GM23338 (cell line): Measurements from ENCODE around the gene RPL26. TPM values are rescaled to one million over a fixed set of nuclear protein-coding genes. Genes with fewer than 3 reads are reported as not detected.

Source experiments
- ATAC-seq: fragments of 200-7000 bp; cut with Tn5 transposase; 3 replicates; pipeline ENCODE4 v1.9.1; 2020
- DNase-seq: peaks from one replicate; pipeline ENCODE4 v3.0.0-alpha.2; 2015; ENCODE audit warnings: low spot score
- H2AFZ ChIP-seq: fragments of 200-600 bp; sonication (generic); 2 replicates; pipeline ENCODE4 v1.8.0; 2016; ENCODE audit warnings: antibody characterized with exemption, mild to moderate bottlenecking, moderate library complexity
- H3F3A ChIP-seq: fragments of 200-600 bp; sonication (generic); replicated peaks from 2 replicates; pipeline ENCODE4 v1.8.0; 2017; ENCODE audit warnings: antibody characterized with exemption, mixed run types, low read depth
- H3K27ac ChIP-seq: fragments of 200-600 bp; sonication (generic); 2 replicates; pipeline ENCODE4 v1.6.1; 2016; ENCODE audit warnings: low read depth
- H3K27me3 ChIP-seq: fragments of 200-600 bp; sonication (generic); 2 replicates; pipeline ENCODE4 v1.8.0; 2016; ENCODE audit warnings: mild to moderate bottlenecking, mixed run types, moderate library complexity; ENCODE audit not compliant: insufficient read depth
- H3K36me3 ChIP-seq: fragments of 200-600 bp; sonication (generic); 2 replicates; pipeline ENCODE4 v1.8.0; 2016; ENCODE audit warnings: mild to moderate bottlenecking; ENCODE audit not compliant: insufficient read depth
- H3K4me1 ChIP-seq: fragments of 200-600 bp; sonication (generic); 2 replicates; pipeline ENCODE4 v1.8.0; 2016; ENCODE audit warnings: mild to moderate bottlenecking, moderate library complexity; ENCODE audit not compliant: insufficient read depth
- H3K4me2 ChIP-seq: fragments of 200-600 bp; sonication (generic); 2 replicates; pipeline ENCODE4 v1.7.1; 2017; ENCODE audit warnings: mixed run types
- H3K4me3 ChIP-seq: fragments of 200-600 bp; sonication (generic); 2 replicates; pipeline ENCODE4 v1.6.1; 2016; ENCODE audit warnings: mixed run types
- H3K79me2 ChIP-seq: fragments of 200-600 bp; sonication (generic); replicated peaks from 2 replicates; pipeline ENCODE4 v1.8.0; 2017; ENCODE audit warnings: mild to moderate bottlenecking; ENCODE audit not compliant: insufficient read depth
- H3K9me2 ChIP-seq: fragments of 200-600 bp; sonication (generic); 2 replicates; pipeline ENCODE4 v1.8.0; 2017; ENCODE audit not compliant: insufficient read depth
- H4K20me1 ChIP-seq: fragments of 200-600 bp; sonication (generic); replicated peaks from 2 replicates; pipeline ENCODE4 v1.8.0; 2017; ENCODE audit warnings: mild to moderate bottlenecking; ENCODE audit not compliant: insufficient read depth
- H3K27ac Mint-ChIP-seq: 2 replicates; pipeline ENCODE4 v1.8.0; 2020; ENCODE audit warnings: inconsistent platforms, mild to moderate bottlenecking, moderate library complexity, mixed read lengths
- H3K27me3 Mint-ChIP-seq: 3 replicates; pipeline ENCODE4 v1.8.0; 2022; ENCODE audit warnings: low read depth, mild to moderate bottlenecking, moderate library complexity, mixed read lengths, inconsistent platforms; ENCODE audit not compliant: insufficient read depth, poor library complexity
- H3K36me3 Mint-ChIP-seq: 3 replicates; pipeline ENCODE4 v1.8.0; 2021; ENCODE audit warnings: low read depth, mild to moderate bottlenecking, inconsistent platforms, moderate library complexity, mixed read lengths
- H3K4me1 Mint-ChIP-seq: 3 replicates; pipeline ENCODE4 v1.8.0; 2020; ENCODE audit warnings: mild to moderate bottlenecking, inconsistent platforms, mixed read lengths
- H3K4me3 Mint-ChIP-seq: 3 replicates; pipeline ENCODE4 v1.8.0; 2021; ENCODE audit warnings: moderate library complexity, mild to moderate bottlenecking, inconsistent platforms, mixed read lengths
- H3K9me3 Mint-ChIP-seq: 3 replicates; pipeline ENCODE4 v1.8.0; 2020; ENCODE audit warnings: moderate library complexity, mild to moderate bottlenecking, inconsistent platforms, mixed read lengths
- CREB1 ChIP-seq: fragments of 250-450 bp; sonication (Bioruptor Pico); IDR thresholded peaks from 2 replicates; pipeline ENCODE4 v1.5.0; 2020; ENCODE audit warnings: low read depth, mild to moderate bottlenecking, moderate library complexity
- CTCF ChIP-seq, 2 experiments: fragments of 200-600 bp in 1 of 2; sonication (generic) in 1 of 2; conservative IDR thresholded peaks; 2 replicates each; pipeline versions ENCODE4 v1.5.1 to v1.6.1; 2016 to 2017; ENCODE audit warnings: antibody characterized with exemption in 2 of 2, low read depth in 2 of 2, mild to moderate bottlenecking in 2 of 2, moderate library complexity in 1 of 2
- ETS1 ChIP-seq: IDR thresholded peaks from 2 replicates; pipeline ENCODE4 v1.6.1; 2016; ENCODE audit warnings: antibody characterized with exemption
- EZH2phosphoT487 ChIP-seq: fragments of 200-600 bp; sonication (generic); IDR thresholded peaks from one replicate; pipeline ENCODE4 v1.8.1; 2018; ENCODE audit warnings: antibody characterized with exemption; ENCODE audit not compliant: unreplicated experiment
- JUNB ChIP-seq: IDR thresholded peaks from one replicate; pipeline ENCODE4 v1.6.1; 2016; ENCODE audit warnings: antibody characterized with exemption; ENCODE audit not compliant: unreplicated experiment
- NANOG ChIP-seq: IDR thresholded peaks from 2 replicates; pipeline ENCODE4 v1.6.1; 2016; ENCODE audit warnings: antibody characterized with exemption, borderline replicate concordance
- POLR2AphosphoS5 ChIP-seq: IDR thresholded peaks from 2 replicates; pipeline ENCODE4 v1.6.1; 2016; ENCODE audit warnings: antibody characterized with exemption, low read depth
- STAT1 ChIP-seq: IDR thresholded peaks from one replicate; pipeline ENCODE4 v1.6.1; 2016; ENCODE audit warnings: antibody characterized with exemption; ENCODE audit not compliant: unreplicated experiment
- ZNF114 ChIP-seq: fragments of 250-450 bp; sonication (Bioruptor Pico); IDR thresholded peaks from 2 replicates; pipeline ENCODE4 v1.5.0; 2020; ENCODE audit warnings: mild to moderate bottlenecking, moderate library complexity
- ZNF331 ChIP-seq: fragments of 250-450 bp; sonication (Bioruptor Pico); IDR thresholded peaks from 2 replicates; pipeline ENCODE4 v1.5.0; 2020; ENCODE audit warnings: low read depth, mild to moderate bottlenecking, moderate library complexity
- ZNF462 ChIP-seq: fragments of 250-450 bp; sonication (Bioruptor Pico); IDR thresholded peaks from 2 replicates; pipeline ENCODE4 v1.5.0; 2020; ENCODE audit warnings: mild to moderate bottlenecking, moderate library complexity
- polyA plus RNA-seq: library from polyadenylated mRNA; unstranded; fragments of >200 nt; fragmentation: Nextera tagmentation; extraction: Ambion mirVana; gene quantifications from 2 replicates; pipeline ENCODE4 v1.2.1, GENCODE V29; 2016
- total RNA-seq: library from RNA; depleted of rRNA; stranded (reverse); fragments of >200 nt; shearing (Covaris generic); gene quantifications from 2 replicates; pipeline ENCODE4 v1.2.3, GENCODE V29; 2014

Gene RPL26
- total and polyA plus RNA-seq, 2 experiments from 2014 or later: 2,274 to 3,158 TPM

- Mint-ChIP-seq H3K27ac (no peak overlapping the region), H3K27me3 (peaks cover 7% of the 10 kb centered on the region)
Measured at GRCh38 chr17:8365143-8365542, 17.9 kb downstream of the RPL26 start.

More at GRCh38 chr17:8365143-8365542, 17.9 kb downstream of the RPL26 start:
- H3K79me2 ChIP-seq: no peaks in the 10 kb centered on the region
- no peak overlapping the region for H3K4me3 ChIP-seq
- no peak overlapping the region for H3K4me2 ChIP-seq
- DNase-seq (no peak), ATAC-seq (no peak)
- Mint-ChIP-seq H3K4me1 (peaks cover 12% of the 10 kb centered on the region), H3K36me3 (peaks cover 16% of the 10 kb centered on the region), H3K9me3 (no peaks in the 10 kb centered on the region), H3K4me3 (no peak overlapping the region)
- no peaks in the 10 kb centered on the region for H3F3A ChIP-seq
- no peak overlapping the region for H3K27ac ChIP-seq
- H2AFZ ChIP-seq: no peak overlapping the region
- TF ChIP-seq JUNB (no peak), ZNF331 (CRISPR knock-in tag) (no peak), ETS1 (no peak), STAT1 (no peak), ZNF114 (no peak), ZNF462 (no peak), CTCF (conservative IDR thresholded peaks at IDR 0.05; ENCODE audit: low read depth in 2 of 2) (no peak), POLR2AphosphoS5 (no peak), CREB1 (CRISPR knock-in tag) (no peak), NANOG (no peak), EZH2phosphoT487 (no peak)
- peaks cover 11% of the 10 kb centered on the region for H3K4me1 ChIP-seq
- H3K27me3 ChIP-seq: no peaks in the 10 kb centered on the region
- H3K9me2 ChIP-seq: peaks cover 5% of the 10 kb centered on the region; the same call in 1 of the 2 replicates
- H3K36me3 ChIP-seq: peaks cover 10% of the 10 kb centered on the region; the same call in 1 of the 2 replicates
- H4K20me1 ChIP-seq: no peaks in the 10 kb centered on the region
